ENCODE data around the gene FLNB.

Gene FLNB

GRCh38 chr3:58158442-58159153 is 150.4 kb downstream of the FLNB start:
- no peak for ATAC-seq
- TF ChIP-seq, protein P1, sequence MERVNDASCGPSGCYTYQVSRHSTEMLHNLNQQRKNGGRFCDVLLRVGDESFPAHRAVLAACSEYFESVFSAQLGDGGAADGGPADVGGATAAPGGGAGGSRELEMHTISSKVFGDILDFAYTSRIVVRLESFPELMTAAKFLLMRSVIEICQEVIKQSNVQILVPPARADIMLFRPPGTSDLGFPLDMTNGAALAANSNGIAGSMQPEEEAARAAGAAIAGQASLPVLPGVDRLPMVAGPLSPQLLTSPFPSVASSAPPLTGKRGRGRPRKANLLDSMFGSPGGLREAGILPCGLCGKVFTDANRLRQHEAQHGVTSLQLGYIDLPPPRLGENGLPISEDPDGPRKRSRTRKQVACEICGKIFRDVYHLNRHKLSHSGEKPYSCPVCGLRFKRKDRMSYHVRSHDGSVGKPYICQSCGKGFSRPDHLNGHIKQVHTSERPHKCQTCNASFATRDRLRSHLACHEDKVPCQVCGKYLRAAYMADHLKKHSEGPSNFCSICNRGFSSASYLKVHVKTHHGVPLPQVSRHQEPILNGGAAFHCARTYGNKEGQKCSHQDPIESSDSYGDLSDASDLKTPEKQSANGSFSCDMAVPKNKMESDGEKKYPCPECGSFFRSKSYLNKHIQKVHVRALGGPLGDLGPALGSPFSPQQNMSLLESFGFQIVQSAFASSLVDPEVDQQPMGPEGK (CRISPR knock-in tag; IDR thresholded peaks at IDR 0.05; ENCODE audit: borderline replicate concordance), result no peak
- TF ChIP-seq PPARA (CRISPR knock-in tag; IDR thresholded peaks at IDR 0.05; ENCODE audit: borderline replicate concordance) (no peak), ZC3H10 (CRISPR knock-in tag; IDR thresholded peaks at IDR 0.05) (no peak), ZNF565 (CRISPR knock-in tag; conservative IDR thresholded peaks at IDR 0.05; ENCODE audit: low read depth) (no peak), TCF4 (CRISPR knock-in tag; IDR thresholded peaks at IDR 0.05; ENCODE audit: borderline replicate concordance) (no peak), CSDC2 (CRISPR knock-in tag; IDR thresholded peaks at IDR 0.05) (no peak)
- TF ChIP-seq, protein P2, sequence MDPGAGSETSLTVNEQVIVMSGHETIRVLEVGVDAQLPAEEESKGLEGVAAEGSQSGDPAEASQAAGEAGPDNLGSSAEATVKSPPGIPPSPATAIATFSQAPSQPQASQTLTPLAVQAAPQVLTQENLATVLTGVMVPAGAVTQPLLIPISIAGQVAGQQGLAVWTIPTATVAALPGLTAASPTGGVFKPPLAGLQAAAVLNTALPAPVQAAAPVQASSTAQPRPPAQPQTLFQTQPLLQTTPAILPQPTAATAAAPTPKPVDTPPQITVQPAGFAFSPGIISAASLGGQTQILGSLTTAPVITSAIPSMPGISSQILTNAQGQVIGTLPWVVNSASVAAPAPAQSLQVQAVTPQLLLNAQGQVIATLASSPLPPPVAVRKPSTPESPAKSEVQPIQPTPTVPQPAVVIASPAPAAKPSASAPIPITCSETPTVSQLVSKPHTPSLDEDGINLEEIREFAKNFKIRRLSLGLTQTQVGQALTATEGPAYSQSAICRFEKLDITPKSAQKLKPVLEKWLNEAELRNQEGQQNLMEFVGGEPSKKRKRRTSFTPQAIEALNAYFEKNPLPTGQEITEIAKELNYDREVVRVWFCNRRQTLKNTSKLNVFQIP (CRISPR knock-in tag; IDR thresholded peaks at IDR 0.05; ENCODE audit: borderline replicate concordance, low read depth), result no peak

GRCh38 chr3:58160399-58160798 is 152.2 kb downstream of the FLNB start:
- TF ChIP-seq RARB (CRISPR knock-in tag; IDR thresholded peaks at IDR 0.05), result no peak
- no peak for TF ChIP-seq SNAI2 (CRISPR knock-in tag; IDR thresholded peaks at IDR 0.05)
- TF ChIP-seq ZFP3 (CRISPR knock-in tag; IDR thresholded peaks at IDR 0.05), result peak; percentile 97
- TF ChIP-seq ISL1 (CRISPR knock-in tag; IDR thresholded peaks at IDR 0.05), result no peak
- no peak for ATAC-seq

- peak; percentile 64 for ATAC-seq
- TF ChIP-seq ZFP30 (CRISPR knock-in tag; IDR thresholded peaks at IDR 0.05) (no peak), ZNF565 (CRISPR knock-in tag; conservative IDR thresholded peaks at IDR 0.05; ENCODE audit: low read depth) (no peak), SNAI2 (CRISPR knock-in tag; IDR thresholded peaks at IDR 0.05) (no peak), ESRRG (CRISPR knock-in tag; IDR thresholded peaks at IDR 0.05) (no peak), TOX (CRISPR knock-in tag; IDR thresholded peaks at IDR 0.05; ENCODE audit: borderline replicate concordance) (peak; percentile 64; the same call in 1 of the 2 replicates), ZC3H10 (CRISPR knock-in tag; IDR thresholded peaks at IDR 0.05) (no peak), ZNF70 (CRISPR knock-in tag; IDR thresholded peaks at IDR 0.05) (no peak), CSRNP3 (CRISPR knock-in tag; IDR thresholded peaks at IDR 0.05) (no peak), CSDC2 (CRISPR knock-in tag; IDR thresholded peaks at IDR 0.05) (peak; percentile 90; the same call in 1 of the 2 replicates), RARB (CRISPR knock-in tag; IDR thresholded peaks at IDR 0.05) (no peak), CREB5 (CRISPR knock-in tag; IDR thresholded peaks at IDR 0.05; ENCODE audit: low read depth) (no peak), ZNF8 (CRISPR knock-in tag; IDR thresholded peaks at IDR 0.05) (no peak), PPARA (CRISPR knock-in tag; IDR thresholded peaks at IDR 0.05; ENCODE audit: borderline replicate concordance) (no peak), ZFP3 (CRISPR knock-in tag; IDR thresholded peaks at IDR 0.05) (peak; percentile 54; the same call in 1 of the 2 replicates), ISL1 (CRISPR knock-in tag; IDR thresholded peaks at IDR 0.05) (peak; percentile 29; the same call in 1 of the 2 replicates)
- TF ChIP-seq, protein P3, sequence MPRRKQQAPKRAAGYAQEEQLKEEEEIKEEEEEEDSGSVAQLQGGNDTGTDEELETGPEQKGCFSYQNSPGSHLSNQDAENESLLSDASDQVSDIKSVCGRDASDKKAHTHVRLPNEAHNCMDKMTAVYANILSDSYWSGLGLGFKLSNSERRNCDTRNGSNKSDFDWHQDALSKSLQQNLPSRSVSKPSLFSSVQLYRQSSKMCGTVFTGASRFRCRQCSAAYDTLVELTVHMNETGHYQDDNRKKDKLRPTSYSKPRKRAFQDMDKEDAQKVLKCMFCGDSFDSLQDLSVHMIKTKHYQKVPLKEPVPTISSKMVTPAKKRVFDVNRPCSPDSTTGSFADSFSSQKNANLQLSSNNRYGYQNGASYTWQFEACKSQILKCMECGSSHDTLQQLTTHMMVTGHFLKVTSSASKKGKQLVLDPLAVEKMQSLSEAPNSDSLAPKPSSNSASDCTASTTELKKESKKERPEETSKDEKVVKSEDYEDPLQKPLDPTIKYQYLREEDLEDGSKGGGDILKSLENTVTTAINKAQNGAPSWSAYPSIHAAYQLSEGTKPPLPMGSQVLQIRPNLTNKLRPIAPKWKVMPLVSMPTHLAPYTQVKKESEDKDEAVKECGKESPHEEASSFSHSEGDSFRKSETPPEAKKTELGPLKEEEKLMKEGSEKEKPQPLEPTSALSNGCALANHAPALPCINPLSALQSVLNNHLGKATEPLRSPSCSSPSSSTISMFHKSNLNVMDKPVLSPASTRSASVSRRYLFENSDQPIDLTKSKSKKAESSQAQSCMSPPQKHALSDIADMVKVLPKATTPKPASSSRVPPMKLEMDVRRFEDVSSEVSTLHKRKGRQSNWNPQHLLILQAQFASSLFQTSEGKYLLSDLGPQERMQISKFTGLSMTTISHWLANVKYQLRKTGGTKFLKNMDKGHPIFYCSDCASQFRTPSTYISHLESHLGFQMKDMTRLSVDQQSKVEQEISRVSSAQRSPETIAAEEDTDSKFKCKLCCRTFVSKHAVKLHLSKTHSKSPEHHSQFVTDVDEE (CRISPR knock-in tag; IDR thresholded peaks at IDR 0.05), result no peak
These were observed 153.5 kb downstream of the FLNB start for GRCh38 chr3:58161435-58162398.

Measured in SK-N-SH treated with all-trans-retinoic acid at 6 μM for 48 hours (cell line).